Endodermal cell (in vitro differentiated cells): ENCODE data around the gene ARL14. TPM values are rescaled to one million over a fixed set of nuclear protein-coding genes. Genes with fewer than 3 reads are reported as not detected.

Source experiments
- DNase-seq: peaks from one replicate; pipeline ENCODE4 v3.0.0-alpha.2; 2017
- H3K27ac ChIP-seq: 2 replicates; pipeline ENCODE4 v1.5.1; 2013; ENCODE audit warnings: mild to moderate bottlenecking, low read depth, low read length, moderate library complexity
- H3K27me3 ChIP-seq: 2 replicates; pipeline ENCODE4 v1.6.1; 2013; ENCODE audit warnings: mild to moderate bottlenecking, low read length, moderate library complexity; ENCODE audit not compliant: insufficient read depth, control insufficient read depth, poor library complexity, severe bottlenecking
- H3K36me3 ChIP-seq: 2 replicates; pipeline ENCODE4 v1.7.0; 2013; ENCODE audit warnings: mild to moderate bottlenecking, low read length, moderate library complexity; ENCODE audit not compliant: control insufficient read depth, insufficient read depth
- H3K4me1 ChIP-seq: one replicate; pipeline ENCODE4 v1.7.0; 2013; ENCODE audit warnings: low read length; ENCODE audit not compliant: control insufficient read depth, insufficient read depth
- H3K4me3 ChIP-seq: 2 replicates; pipeline ENCODE4 v1.5.1; 2013; ENCODE audit warnings: mild to moderate bottlenecking, low read length, moderate library complexity
- H3K9ac ChIP-seq: 2 replicates; pipeline ENCODE4 v1.6.1; 2013; ENCODE audit warnings: mild to moderate bottlenecking, low read length, moderate library complexity; ENCODE audit not compliant: poor library complexity, severe bottlenecking; ENCODE audit errors: extremely low read depth
- H3K9me3 ChIP-seq: 2 replicates; pipeline ENCODE4 v1.6.1; 2013; ENCODE audit warnings: mild to moderate bottlenecking, low read length, moderate library complexity; ENCODE audit not compliant: control insufficient read depth
- H3K27ac Mint-ChIP-seq: 2 replicates; pipeline ENCODE4 v1.8.0; 2020; ENCODE audit warnings: mixed read lengths
- H3K27me3 Mint-ChIP-seq: 2 replicates; pipeline ENCODE4 v1.8.0; 2021; ENCODE audit warnings: mild to moderate bottlenecking, mixed read lengths; ENCODE audit not compliant: insufficient read depth
- H3K36me3 Mint-ChIP-seq: 2 replicates; pipeline ENCODE4 v1.8.0; 2020; ENCODE audit warnings: low read depth, mixed read lengths
- H3K4me1 Mint-ChIP-seq: 2 replicates; pipeline ENCODE4 v1.8.0; 2020; ENCODE audit warnings: mixed read lengths
- H3K4me3 Mint-ChIP-seq: 2 replicates; pipeline ENCODE4 v1.8.0; 2020; ENCODE audit warnings: mild to moderate bottlenecking, moderate library complexity, mixed read lengths
- H3K9me3 Mint-ChIP-seq: 2 replicates; pipeline ENCODE4 v1.8.0; 2020; ENCODE audit warnings: mild to moderate bottlenecking, mixed read lengths
- WGBS, 2 experiments: methylation state at CpG; one replicate each; pipeline versions ENCODE4 v1.1.5 to v1.1.7; 2013; ENCODE audit warnings: missing lambda C conversion rate in 2 of 2, mixed read lengths in 1 of 2; ENCODE audit not compliant: insufficient coverage in 1 of 2, insufficient read length in 1 of 2; 5-methylcytosine and 5-hydroxymethylcytosine counted together
- total RNA-seq, 2 donors: library from RNA; stranded (reverse); fragmentation: NEBNext Ultra II Directional in 1 of 2; extraction: Animal tissue kit (Norgen Biotek cat#: 25700) in 1 of 2; gene quantifications; 2 replicates in 1 of 2; 3 replicates in 1 of 2; pipeline ENCODE4 v1.2.1, GENCODE V29; 2021
- TF ChIP-seq, protein P1 (sequence below): fragments of 200-600 bp; sonication (generic); conservative IDR thresholded peaks from 2 replicates; pipeline ENCODE4 v1.5.0; 2021; ENCODE audit warnings: antibody characterized with exemption, mild to moderate bottlenecking

ARL14 gene
- total RNA-seq, 2 donors from 2014 or later, result not detected

DNA sequence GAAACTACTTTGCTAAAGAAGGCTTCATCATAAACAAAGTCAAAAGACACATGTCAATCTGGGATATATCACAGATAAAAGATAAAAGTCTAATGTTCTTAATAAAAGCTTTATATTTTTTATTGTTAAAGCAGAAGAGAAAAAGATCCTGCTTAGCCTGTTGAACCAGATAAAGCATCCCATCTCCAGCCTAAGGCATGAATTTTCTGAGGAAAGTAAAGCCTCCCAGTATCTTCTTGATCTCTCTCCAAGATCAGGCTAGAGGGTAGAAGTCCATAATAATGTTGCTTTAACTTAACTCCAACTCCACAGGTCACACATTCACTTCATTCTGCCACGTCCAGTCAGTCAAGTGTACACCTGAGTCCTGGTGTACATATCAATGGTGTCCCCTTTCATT lies 14.2 kb downstream of the ARL14 start:
- no peaks in the 10 kb centered on the region for H3K36me3 ChIP-seq
- H3K4me3 ChIP-seq, result no peak overlapping the region
- H3K4me1 ChIP-seq, result no peaks in the 10 kb centered on the region
- Mint-ChIP-seq H3K27ac (no peak overlapping the region), H3K9me3 (no peaks in the 10 kb centered on the region), H3K4me3 (no peak overlapping the region), H3K36me3 (no peaks in the 10 kb centered on the region), H3K27me3 (peaks cover 36% of the 10 kb centered on the region), H3K4me1 (peaks cover 14% of the 10 kb centered on the region)
- H3K27me3 ChIP-seq, result peaks cover 53% of the 10 kb centered on the region
- no peak for DNase-seq
- H3K27ac ChIP-seq, result no peak overlapping the region
- TF ChIP-seq, protein P1, sequence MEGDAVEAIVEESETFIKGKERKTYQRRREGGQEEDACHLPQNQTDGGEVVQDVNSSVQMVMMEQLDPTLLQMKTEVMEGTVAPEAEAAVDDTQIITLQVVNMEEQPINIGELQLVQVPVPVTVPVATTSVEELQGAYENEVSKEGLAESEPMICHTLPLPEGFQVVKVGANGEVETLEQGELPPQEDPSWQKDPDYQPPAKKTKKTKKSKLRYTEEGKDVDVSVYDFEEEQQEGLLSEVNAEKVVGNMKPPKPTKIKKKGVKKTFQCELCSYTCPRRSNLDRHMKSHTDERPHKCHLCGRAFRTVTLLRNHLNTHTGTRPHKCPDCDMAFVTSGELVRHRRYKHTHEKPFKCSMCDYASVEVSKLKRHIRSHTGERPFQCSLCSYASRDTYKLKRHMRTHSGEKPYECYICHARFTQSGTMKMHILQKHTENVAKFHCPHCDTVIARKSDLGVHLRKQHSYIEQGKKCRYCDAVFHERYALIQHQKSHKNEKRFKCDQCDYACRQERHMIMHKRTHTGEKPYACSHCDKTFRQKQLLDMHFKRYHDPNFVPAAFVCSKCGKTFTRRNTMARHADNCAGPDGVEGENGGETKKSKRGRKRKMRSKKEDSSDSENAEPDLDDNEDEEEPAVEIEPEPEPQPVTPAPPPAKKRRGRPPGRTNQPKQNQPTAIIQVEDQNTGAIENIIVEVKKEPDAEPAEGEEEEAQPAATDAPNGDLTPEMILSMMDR, result no peak
- WGBS, 2 experiments, result 83% methylated on average over 1 of the region's 1 CpG; no CpG with 5 or more reads in 1 of the 2 experiments
- no peak overlapping the region for H3K9ac ChIP-seq
- H3K9me3 ChIP-seq, result no peaks in the 10 kb centered on the region

DNA sequence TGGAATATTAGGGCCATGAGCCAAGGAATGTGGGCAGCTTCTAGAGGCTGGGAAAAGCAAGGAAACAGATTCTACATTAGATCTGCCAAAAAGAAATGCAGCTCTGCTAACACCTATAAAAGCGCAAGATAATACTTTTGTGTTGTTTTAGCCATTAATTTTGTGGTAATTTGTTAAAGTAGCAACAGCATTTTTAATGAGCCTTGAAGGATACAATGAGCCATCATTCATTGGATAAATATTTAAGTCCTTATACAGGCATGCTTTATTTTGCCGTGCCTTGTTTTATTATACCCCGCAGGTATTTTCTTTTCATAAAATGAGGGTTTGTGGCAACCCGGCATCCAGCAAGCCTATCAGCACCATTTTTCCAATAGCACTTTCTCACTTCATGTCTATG lies 15.0 kb downstream of the ARL14 start:
- Histone ChIP-seq H3K27me3 (peaks cover 50% of the 10 kb centered on the region), H3K4me3 (no peak overlapping the region), H3K4me1 (no peaks in the 10 kb centered on the region), H3K9me3 (no peaks in the 10 kb centered on the region), H3K9ac (no peak overlapping the region), H3K27ac (no peak overlapping the region), H3K36me3 (no peaks in the 10 kb centered on the region)
- Mint-ChIP-seq H3K27me3 (peaks cover 32% of the 10 kb centered on the region), H3K9me3 (no peaks in the 10 kb centered on the region), H3K4me3 (no peak overlapping the region), H3K27ac (no peak overlapping the region), H3K4me1 (peaks cover 19% of the 10 kb centered on the region), H3K36me3 (no peaks in the 10 kb centered on the region)
- TF ChIP-seq, protein P1, result no peak
- DNase-seq, result no peak
- 94 to 100% methylated on average over 2 to 4 of the region's 4 CpGs for WGBS, 2 experiments

DNA sequence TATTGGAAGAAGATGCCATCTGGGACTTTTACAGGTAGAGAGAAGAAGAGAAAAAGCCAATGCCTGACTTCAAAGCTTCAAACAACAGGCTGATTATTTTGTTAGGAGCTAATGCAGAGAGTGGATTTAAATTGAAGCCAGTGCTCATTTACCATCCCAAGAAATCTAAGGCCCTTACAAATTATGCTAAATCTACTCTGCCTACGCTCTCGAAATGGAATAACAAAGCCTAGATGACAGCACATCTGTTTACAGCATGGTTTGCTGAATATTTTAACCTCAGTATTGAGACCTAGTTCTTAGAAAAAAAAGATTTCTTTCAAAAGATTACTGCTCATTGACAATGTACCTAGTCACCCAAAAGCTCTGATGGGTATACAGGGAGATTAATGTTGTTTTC lies 16.2 kb downstream of the ARL14 start:
- Histone ChIP-seq H3K4me1 (peaks cover 4% of the 10 kb centered on the region), H3K9me3 (no peaks in the 10 kb centered on the region), H3K4me3 (no peak overlapping the region), H3K9ac (no peak overlapping the region), H3K36me3 (no peaks in the 10 kb centered on the region), H3K27me3 (peaks cover 48% of the 10 kb centered on the region), H3K27ac (no peak overlapping the region)
- H3K9me3 Mint-ChIP-seq, result no peaks in the 10 kb centered on the region
- peaks cover 27% of the 10 kb centered on the region for H3K4me1 Mint-ChIP-seq
- peaks cover 31% of the 10 kb centered on the region for H3K27me3 Mint-ChIP-seq
- TF ChIP-seq, protein P1, result no peak
- no peaks in the 10 kb centered on the region for H3K36me3 Mint-ChIP-seq
- H3K4me3 Mint-ChIP-seq, result no peak overlapping the region
- WGBS, 2 experiments, result 88% methylated on average over 2 of the region's 2 CpGs; no CpG with 5 or more reads in 1 of the 2 experiments
- H3K27ac Mint-ChIP-seq, result no peak overlapping the region
- DNase-seq, result no peak
